Transverse colon (tissue), 4 donors: ENCODE results near the gene IL18. TPM values are rescaled to one million over a fixed set of nuclear protein-coding genes. Genes with fewer than 3 reads are reported as not detected.
"Not testable (repeated sequence)": the region's sequence is repeated elsewhere in the genome, so short reads cannot be mapped to it uniquely, and the experiment has no call there.

Source experiments
- DNase-seq: peaks from one replicate; pipeline ENCODE4 v3.0.0-alpha.2; 2019
- H3K27ac ChIP-seq, 4 donors: fragments of 200-600 bp; sonication (generic); 2 replicates each; pipeline ENCODE4 v1.5.1; 2016 to 2018; ENCODE audit warnings: inconsistent platforms in 4 of 4
- H3K27me3 ChIP-seq: fragments of 200-600 bp; sonication (generic); 2 replicates; pipeline ENCODE4 v1.5.1; 2017; ENCODE audit warnings: inconsistent platforms
- H3K36me3 ChIP-seq, 4 donors: fragments of 200-600 bp; sonication (generic); 2 replicates each; pipeline ENCODE4 v1.5.1; 2017 to 2019; ENCODE audit warnings: inconsistent platforms in 4 of 4
- H3K4me1 ChIP-seq, 4 donors: fragments of 200-600 bp; sonication (generic); 2 replicates each; pipeline ENCODE4 v1.5.1; 2017 to 2020; ENCODE audit warnings: inconsistent platforms in 4 of 4
- H3K4me3 ChIP-seq, 4 donors: fragments of 200-600 bp; sonication (generic); 1 replicate in 1 of 4; 2 replicates in 3 of 4; pipeline versions ENCODE4 v1.5.1 to v1.6.1; 2017 to 2019; ENCODE audit warnings: inconsistent platforms in 4 of 4
- H3K9me3 ChIP-seq, 2 donors: fragments of 200-600 bp; sonication (generic); 2 replicates each; pipeline ENCODE4 v1.5.1; 2017 to 2019; ENCODE audit warnings: inconsistent platforms in 2 of 2
- EP300 ChIP-seq: sonication (generic); formaldehyde crosslinking; IDR thresholded peaks from one replicate; pipeline ENCODE4 v1.6.1; 2017; ENCODE audit warnings: antibody characterized with exemption, low read depth
- POLR2A ChIP-seq: fragments of 450-650 bp; IDR thresholded peaks from one replicate; pipeline ENCODE4 v1.6.1; 2016; ENCODE audit warnings: antibody characterized with exemption, mild to moderate bottlenecking, moderate library complexity
- POLR2AphosphoS5 ChIP-seq, 3 donors: sonication (generic); formaldehyde crosslinking; IDR thresholded peaks; one replicate each; pipeline ENCODE4 v1.6.1; 2016; ENCODE audit warnings: antibody characterized with exemption in 3 of 3
- WGBS, 2 donors: methylation state at CpG; one replicate each; pipeline ENCODE4 v1.1.5; 2018; ENCODE audit warnings: low coverage in 1 of 2; 5-methylcytosine and 5-hydroxymethylcytosine counted together
- in situ Hi-C, 4 donors: fragments of 200-750 bp; cut with MboI; loops; one replicate each; pipeline versions ENCODE4 v1.15.0 to v1.15.1; 2017; ENCODE audit warnings: low sequenced_read_pairs in 3 of 4, low pct_ligation_motif_present in 1 of 4, low pct_unique_long_range_greater_than_20kb in 1 of 4
- intact Hi-C: fragments of 100-400 bp; cut with DNase I; formaldehyde crosslinking; loops from one replicate; pipeline ENCODE4 v1.15.1; 2023; ENCODE audit warnings: low total_unique reads
- total RNA-seq, 4 donors: library from RNA; depleted of rRNA; stranded (reverse); fragments of >200 nt; gene quantifications; one replicate each; pipeline ENCODE4 v1.1.0, GENCODE V29; 2016
- TF ChIP-seq, protein P1 (sequence below), 5 experiments: fragments of 200-600 bp in 3 of 5; fragments of 450-650 bp in 2 of 5; sonication (generic) in 3 of 5; IDR thresholded peaks; 1 replicate in 2 of 5; 2 replicates in 3 of 5; pipeline ENCODE4 v1.5.1; 2016 to 2017; ENCODE audit warnings: antibody characterized with exemption in 5 of 5, inconsistent platforms in 3 of 5, mild to moderate bottlenecking in 2 of 5, moderate library complexity in 1 of 5

The IL18 gene
- total RNA-seq, 4 donors from 2014 or later, result 18.1 to 169 (median 76.0) TPM

DNA sequence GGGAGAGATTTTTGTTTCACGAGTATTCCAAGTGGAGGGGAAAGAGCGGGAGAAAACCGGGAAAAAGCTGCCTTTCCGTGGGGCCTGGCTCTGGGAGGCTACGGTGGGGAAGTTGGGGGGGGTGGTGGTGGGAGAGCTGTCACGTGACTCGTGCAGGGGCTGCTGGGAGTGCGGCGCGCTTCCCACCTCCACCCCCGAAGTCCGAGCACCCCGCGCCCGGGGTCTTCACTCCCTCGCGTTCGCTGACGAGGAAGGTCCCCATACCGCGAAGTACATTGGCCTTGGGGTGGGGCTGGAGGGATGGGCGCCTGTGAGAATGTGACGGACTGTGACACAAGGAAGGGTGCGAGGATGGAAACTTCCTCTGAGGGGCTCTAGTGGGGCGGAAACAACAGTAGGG, 3.3 kb upstream of the IL18 start, which contains the start of gene TEX12:
Gene TEX12, plus strand, starts transcription at position 228 of the 400 bp plus-strand sequence. CDS start 1,897 bp downstream, outside the sequence.
- Histone ChIP-seq H3K27ac (peak within 1 kb of the TSS; percentile 57 to 77 (median 67)), H3K36me3 (no peaks in the 10 kb centered on the region), H3K9me3 (no peaks in the 10 kb centered on the region), H3K4me3 (no peak within 1 kb of the TSS), H3K27me3 (no peaks in the 10 kb centered on the region), H3K4me1 (peaks cover 0 to 29% (median 19%) of the 10 kb centered on the region in 4 donors)
- in situ Hi-C loops (no loop called here), intact Hi-C loops (no loop called here)
- 89% methylated on average over 25 of the region's 25 CpGs; no CpG with 5 or more reads in 1 of the 2 donors for WGBS, 2 donors
- no peak for DNase-seq
- TF ChIP-seq POLR2AphosphoS5 (IDR thresholded peaks at IDR 0.05) (no peak), EP300 (no peak), POLR2A (no peak)
- TF ChIP-seq, protein P1, sequence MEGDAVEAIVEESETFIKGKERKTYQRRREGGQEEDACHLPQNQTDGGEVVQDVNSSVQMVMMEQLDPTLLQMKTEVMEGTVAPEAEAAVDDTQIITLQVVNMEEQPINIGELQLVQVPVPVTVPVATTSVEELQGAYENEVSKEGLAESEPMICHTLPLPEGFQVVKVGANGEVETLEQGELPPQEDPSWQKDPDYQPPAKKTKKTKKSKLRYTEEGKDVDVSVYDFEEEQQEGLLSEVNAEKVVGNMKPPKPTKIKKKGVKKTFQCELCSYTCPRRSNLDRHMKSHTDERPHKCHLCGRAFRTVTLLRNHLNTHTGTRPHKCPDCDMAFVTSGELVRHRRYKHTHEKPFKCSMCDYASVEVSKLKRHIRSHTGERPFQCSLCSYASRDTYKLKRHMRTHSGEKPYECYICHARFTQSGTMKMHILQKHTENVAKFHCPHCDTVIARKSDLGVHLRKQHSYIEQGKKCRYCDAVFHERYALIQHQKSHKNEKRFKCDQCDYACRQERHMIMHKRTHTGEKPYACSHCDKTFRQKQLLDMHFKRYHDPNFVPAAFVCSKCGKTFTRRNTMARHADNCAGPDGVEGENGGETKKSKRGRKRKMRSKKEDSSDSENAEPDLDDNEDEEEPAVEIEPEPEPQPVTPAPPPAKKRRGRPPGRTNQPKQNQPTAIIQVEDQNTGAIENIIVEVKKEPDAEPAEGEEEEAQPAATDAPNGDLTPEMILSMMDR (IDR thresholded peaks at IDR 0.05), result no peak

DNA sequence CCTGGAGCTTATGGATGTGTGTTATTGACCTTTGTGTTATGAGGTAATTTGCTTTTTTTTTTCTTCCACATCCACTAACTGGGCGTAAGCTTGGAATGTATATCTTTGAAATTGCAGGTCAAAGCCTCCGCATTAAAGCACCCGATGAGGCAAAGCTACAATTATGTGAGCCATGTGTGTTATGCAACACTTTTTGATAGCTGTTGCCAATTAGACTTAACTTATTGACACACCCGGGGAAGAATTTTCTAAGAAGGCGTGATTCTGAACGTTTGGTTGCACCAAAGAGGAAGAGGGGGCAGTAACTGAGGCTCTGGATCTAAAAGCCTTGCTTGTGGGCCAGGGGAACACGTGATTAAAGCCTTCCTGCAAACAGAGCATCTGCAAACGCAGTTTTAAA, 2.7 kb upstream of the IL18 start:
- in situ Hi-C loops, result no loop called here
- Histone ChIP-seq H3K9me3 (no peaks in the 10 kb centered on the region), H3K27me3 (no peaks in the 10 kb centered on the region), H3K4me3 (no peak overlapping the region), H3K27ac (peak overlapping the region; percentile 57 to 77 (median 67)), H3K36me3 (no peaks in the 10 kb centered on the region), H3K4me1 (peaks cover 0 to 29% (median 19%) of the 10 kb centered on the region in 4 donors)
- DNase-seq, result peak; percentile 47
- no peak for TF ChIP-seq POLR2A
- no peak for TF ChIP-seq EP300
- TF ChIP-seq POLR2AphosphoS5 (IDR thresholded peaks at IDR 0.05), result peak in 2 of 3 donors; percentile 26 to 75
- TF ChIP-seq, protein P1 (IDR thresholded peaks at IDR 0.05), result no peak
- intact Hi-C loops, result no loop called here
- WGBS, 2 donors, result 35 to 38% methylated on average over 7 to 8 of the region's 8 CpGs

DNA sequence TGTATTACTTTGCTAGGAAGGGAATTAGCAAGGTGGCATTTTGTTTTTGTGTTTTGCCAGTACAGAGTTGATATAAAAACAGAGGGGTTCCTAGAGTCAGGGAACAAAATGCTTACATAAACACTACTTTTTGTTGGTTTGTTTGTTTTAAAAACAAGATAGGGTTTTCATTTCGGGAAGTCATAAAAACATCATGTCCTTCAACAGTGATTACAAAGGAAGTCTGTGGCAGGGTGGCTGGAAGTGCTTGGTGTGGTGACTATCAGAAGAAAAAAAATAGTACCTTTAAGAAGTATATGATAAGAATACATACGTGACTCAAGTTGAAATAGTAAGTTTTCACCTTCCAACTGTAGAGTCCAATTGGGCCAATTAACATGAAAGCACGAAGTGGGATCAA, 1.2 kb upstream of the IL18 start:
- Histone ChIP-seq H3K4me3 (no peak overlapping the region), H3K36me3 (no peaks in the 10 kb centered on the region), H3K27ac (peak overlapping the region; percentile 77 to 85 (median 78)), H3K27me3 (no peaks in the 10 kb centered on the region), H3K9me3 (no peaks in the 10 kb centered on the region), H3K4me1 (peaks cover 0 to 36% (median 19%) of the 10 kb centered on the region in 4 donors)
- DNase-seq, result no peak
- intact Hi-C loops, result no loop called here
- in situ Hi-C loops, result no loop called here
- TF ChIP-seq EP300 (no peak), POLR2AphosphoS5 (IDR thresholded peaks at IDR 0.05) (no peak)
- WGBS, 2 donors, result 50 to 52% methylated on average over 3 of the region's 3 CpGs

DNA sequence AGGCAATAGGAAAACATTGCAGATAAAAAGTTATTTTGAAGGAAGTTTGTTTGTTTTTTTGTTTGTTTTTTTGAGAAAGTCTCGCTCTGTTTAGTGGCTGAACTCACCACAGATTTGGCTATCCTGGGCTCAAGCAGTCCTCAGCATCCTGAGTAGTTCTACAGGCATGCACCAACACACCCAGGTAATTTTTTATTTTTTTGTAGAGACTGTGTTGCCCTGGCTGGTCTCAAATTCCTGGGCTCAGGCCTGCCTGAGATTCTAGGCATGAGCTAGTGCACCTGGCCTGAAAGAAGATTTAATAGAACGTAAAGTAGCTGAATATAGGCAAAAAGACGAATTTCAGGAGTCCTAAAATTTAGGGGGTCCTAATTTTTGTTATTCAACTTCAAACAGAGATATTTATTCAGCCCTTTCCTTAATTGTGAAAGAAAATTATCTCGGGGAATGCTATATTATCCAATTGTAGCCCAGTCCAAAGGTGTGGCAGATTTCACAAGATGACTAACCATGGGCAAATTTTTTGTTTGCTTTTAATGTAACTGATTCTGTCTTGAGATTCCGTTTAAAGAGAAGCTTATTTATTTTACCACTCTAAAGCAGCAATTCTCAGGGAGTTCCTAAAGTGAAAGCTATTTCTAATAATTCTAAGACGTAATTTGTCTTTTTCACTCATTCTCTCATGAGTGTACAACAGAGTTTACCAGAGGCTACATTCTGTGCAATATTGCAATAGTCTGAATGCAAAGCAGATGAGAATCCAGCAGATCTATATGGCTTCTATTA, 940 bp downstream of the IL18 start:
- Histone ChIP-seq H3K27ac (peak overlapping the region; percentile 77 to 85 (median 78)), H3K27me3 (no peaks in the 10 kb centered on the region), H3K4me3 (peak overlapping the region in 3 of 4 donors; percentile 21 to 46 (median 21)), H3K36me3 (no peaks in the 10 kb centered on the region), H3K4me1 (peaks cover 0 to 37% (median 19%) of the 10 kb centered on the region in 4 donors), H3K9me3 (no peaks in the 10 kb centered on the region)
- DNase-seq, result no peak
- 59 to 70% methylated on average over 6 of the region's 6 CpGs for WGBS, 2 donors
- in situ Hi-C loops (no loop called here), intact Hi-C loops (no loop called here)
- TF ChIP-seq POLR2A (no peak), POLR2AphosphoS5 (IDR thresholded peaks at IDR 0.05) (no peak), EP300 (no peak)
- TF ChIP-seq, protein P1 (IDR thresholded peaks at IDR 0.05), result no peak

DNA sequence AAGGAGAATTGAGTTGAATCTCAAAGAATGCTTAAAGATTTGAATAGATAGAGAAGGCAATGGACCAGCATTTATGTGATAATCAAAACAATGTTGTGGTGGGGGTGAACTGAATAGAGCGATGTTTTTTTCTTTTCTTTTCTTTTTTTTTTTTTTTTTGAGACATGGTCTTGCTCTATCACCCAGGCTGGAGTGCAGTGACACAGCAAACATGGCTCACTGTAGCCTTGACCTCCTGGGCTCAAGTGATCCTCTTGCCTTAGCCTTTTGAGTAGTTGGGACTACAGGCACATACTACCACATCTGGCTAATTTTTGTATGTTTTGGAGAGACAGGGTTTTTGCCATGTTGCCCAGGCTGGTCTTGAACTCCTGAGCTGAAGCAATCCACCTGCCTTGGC, 1.7 kb downstream of the IL18 start:
- Histone ChIP-seq H3K27ac (peak overlapping the region in 3 of 4 donors; percentile 77 to 85 (median 77)), H3K4me3 (peak overlapping the region in 2 of 4 donors; percentile 21 to 46), H3K4me1 (peaks cover 0 to 44% (median 19%) of the 10 kb centered on the region in 4 donors)
- H3K36me3 ChIP-seq, intact Hi-C loops, DNase-seq, H3K27me3 ChIP-seq, H3K9me3 ChIP-seq, in situ Hi-C loops: not testable (repeated sequence)
- WGBS, 2 donors, result 89 to 100% methylated on average over 1 of the region's 1 CpG
